HL-60/S4 treated with retinoic acid at 250 ng/mL for 4 days and 3 days (cell line): Measurements from ENCODE around the gene C3orf49.

Experiments used
- in situ Hi-C: fragments of 300-500 bp; cut with MboI; formaldehyde crosslinking; loops from 2 replicates; pipeline ENCODE4 v1.7.0; 2022; ENCODE audit warnings: low sequenced_read_pairs

The C3orf49 gene

GRCh38 chr3:63819151-63819398 lies at the start of gene C3orf49:
C3orf49 (plus strand) TSS chr3:63819299; CDS start chr3:63819472, 173 bp downstream.
- in situ Hi-C loops, result loop anchor here (5.0 kb wide), 1 partner anchor 462 kb away; no protein-coding TSS in a partner anchor

GRCh38 chr3:63774781-63775180 lies 44.3 kb upstream of the C3orf49 start:
- in situ Hi-C loops, result no loop called here

GRCh38 chr3:63779227-63779626 lies 39.9 kb upstream of the C3orf49 start:
- in situ Hi-C loops, result no loop called here

GRCh38 chr3:63791974-63792373 lies 27.1 kb upstream of the C3orf49 start:
- in situ Hi-C loops, result no loop called here

GRCh38 chr3:63795438-63795837 lies 23.7 kb upstream of the C3orf49 start:
- in situ Hi-C loops, result no loop called here

GRCh38 chr3:63798544-63798943 lies 20.6 kb upstream of the C3orf49 start:
- in situ Hi-C loops, result no loop called here

GRCh38 chr3:63798949-63799348 lies 20.1 kb upstream of the C3orf49 start:
- in situ Hi-C loops, result no loop called here

GRCh38 chr3:63800097-63800496 lies 19.0 kb upstream of the C3orf49 start:
- in situ Hi-C loops, result no loop called here

- in situ Hi-C loops, result no loop called here
Observed at GRCh38 chr3:63803911-63804310, 15.2 kb upstream of the C3orf49 start.

- in situ Hi-C loops, result no loop called here
Observed at GRCh38 chr3:63807961-63808565, 11.0 kb upstream of the C3orf49 start.

GRCh38 chr3:63808633-63809032 lies 10.5 kb upstream of the C3orf49 start:
- in situ Hi-C loops, result no loop called here

GRCh38 chr3:63809607-63810006 lies 9.5 kb upstream of the C3orf49 start:
- in situ Hi-C loops, result no loop called here

- in situ Hi-C loops, result no loop called here
Observed at GRCh38 chr3:63814237-63814636, 4.9 kb upstream of the C3orf49 start.

GRCh38 chr3:63817225-63817624 lies 1.9 kb upstream of the C3orf49 start:
- in situ Hi-C loops, result loop anchor here (5.0 kb wide), 1 partner anchor 460 kb away; no protein-coding TSS in a partner anchor

- in situ Hi-C loops, result loop anchor here (5.0 kb wide), 1 partner anchor 461 kb away; no protein-coding TSS in a partner anchor
Observed at GRCh38 chr3:63818282-63819150, 583 bp upstream of the C3orf49 start.

- in situ Hi-C loops, result no loop called here
Observed at GRCh38 chr3:63824309-63824708, 5.2 kb downstream of the C3orf49 start.

GRCh38 chr3:63830526-63830925 lies 11.4 kb downstream of the C3orf49 start:
- in situ Hi-C loops, result no loop called here

- in situ Hi-C loops, result no loop called here
Observed at GRCh38 chr3:63832395-63832794, 13.3 kb downstream of the C3orf49 start.

GRCh38 chr3:63841704-63842103 lies 22.6 kb downstream of the C3orf49 start:
- in situ Hi-C loops, result no loop called here

GRCh38 chr3:63842127-63842526 lies 23.0 kb downstream of the C3orf49 start:
- in situ Hi-C loops, result no loop called here

- in situ Hi-C loops, result no loop called here
Observed at GRCh38 chr3:63845215-63845614, 26.1 kb downstream of the C3orf49 start.

GRCh38 chr3:63847718-63848450 lies 28.8 kb downstream of the C3orf49 start:
- in situ Hi-C loops, result no loop called here
